A549 (cell line): ENCODE measurements around the gene SH3GL2.

Experiments used
- BHLHE40 ChIP-seq: IDR thresholded peaks from 2 replicates; pipeline ENCODE4 v1.6.1; 2012; ENCODE audit warnings: low read depth, low read length, inconsistent platforms
- CBX8 ChIP-seq: fragments of 200-600 bp; sonication (generic); IDR thresholded peaks from 2 replicates; pipeline ENCODE4 v1.6.1; 2016
- EP300 ChIP-seq, 2 experiments: fragments of >200 bp; sonication (Bioruptor Twin); formaldehyde crosslinking; IDR thresholded peaks; 2 replicates in 1 of 2; 3 replicates in 1 of 2; pipeline ENCODE4 v1.6.1; 2016 to 2017
- ESRRA ChIP-seq: fragments of 150-350 bp; IDR thresholded peaks from 2 replicates; pipeline ENCODE4 v1.6.1; 2014; ENCODE audit warnings: mild to moderate bottlenecking, low read length, borderline replicate concordance
- FOSL2 ChIP-seq, 2 experiments: fragments of 450-650 bp in 1 of 2; fragments of >200 bp in 1 of 2; sonication (Bioruptor Twin) in 1 of 2; formaldehyde crosslinking; IDR thresholded peaks; 2 replicates each; pipeline versions ENCODE4 v1.5.0 to v1.6.1; 2016 to 2020; ENCODE audit warnings: mild to moderate bottlenecking in 1 of 2, moderate library complexity in 1 of 2
- HOXA7 ChIP-seq: fragments of 250-450 bp; sonication (Bioruptor Pico); IDR thresholded peaks from 2 replicates; pipeline ENCODE4 v1.5.0; 2020; ENCODE audit warnings: mild to moderate bottlenecking, moderate library complexity
- JUNB ChIP-seq: fragments of >200 bp; sonication (Bioruptor Twin); formaldehyde crosslinking; IDR thresholded peaks from 2 replicates; pipeline ENCODE4 v1.6.1; 2016
- POLR2A ChIP-seq: IDR thresholded peaks from 2 replicates; pipeline ENCODE4 v1.6.1; 2012; ENCODE audit warnings: mild to moderate bottlenecking, low read length
- RAD21 ChIP-seq, 2 experiments: fragments of >200 bp in 1 of 2; sonication (Bioruptor Twin) in 1 of 2; formaldehyde crosslinking in 1 of 2; IDR thresholded peaks in 1 of 2; conservative IDR thresholded peaks in 1 of 2; 2 replicates in 1 of 2; 3 replicates in 1 of 2; pipeline ENCODE4 v1.6.1; 2012 to 2018; ENCODE audit warnings: inconsistent platforms in 1 of 2
- TF ChIP-seq, protein P1 (sequence below): fragments of >200 bp; sonication (Bioruptor Twin); formaldehyde crosslinking; IDR thresholded peaks from 3 replicates; pipeline ENCODE4 v1.5.1; 2016
- TF ChIP-seq, protein P2 (sequence below): IDR thresholded peaks from 2 replicates; pipeline ENCODE4 v1.6.1; 2012
- TF ChIP-seq, protein P3 (sequence below): IDR thresholded peaks from 2 replicates; pipeline ENCODE4 v1.6.1; 2012

DNA sequence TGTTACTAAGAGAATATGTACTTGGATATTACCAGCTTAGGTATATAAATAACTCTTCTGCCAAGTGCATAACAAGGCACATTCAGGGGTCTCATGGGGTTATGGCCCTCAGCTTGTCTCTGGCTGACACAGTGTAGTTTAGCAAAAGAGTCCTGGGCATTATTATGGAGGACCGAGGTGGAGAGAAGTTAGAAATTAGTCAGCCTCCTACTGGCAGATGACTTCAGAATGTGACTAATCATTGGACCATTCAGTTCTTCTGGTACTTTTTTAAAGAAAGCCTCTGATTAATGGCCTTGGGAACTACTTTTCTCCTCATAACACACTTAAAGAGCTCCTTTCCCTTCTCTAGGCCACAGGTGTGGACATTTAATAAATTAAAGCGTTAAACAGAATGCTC, 178.9 kb downstream of the SH3GL2 start:
- TF ChIP-seq, protein P1, sequence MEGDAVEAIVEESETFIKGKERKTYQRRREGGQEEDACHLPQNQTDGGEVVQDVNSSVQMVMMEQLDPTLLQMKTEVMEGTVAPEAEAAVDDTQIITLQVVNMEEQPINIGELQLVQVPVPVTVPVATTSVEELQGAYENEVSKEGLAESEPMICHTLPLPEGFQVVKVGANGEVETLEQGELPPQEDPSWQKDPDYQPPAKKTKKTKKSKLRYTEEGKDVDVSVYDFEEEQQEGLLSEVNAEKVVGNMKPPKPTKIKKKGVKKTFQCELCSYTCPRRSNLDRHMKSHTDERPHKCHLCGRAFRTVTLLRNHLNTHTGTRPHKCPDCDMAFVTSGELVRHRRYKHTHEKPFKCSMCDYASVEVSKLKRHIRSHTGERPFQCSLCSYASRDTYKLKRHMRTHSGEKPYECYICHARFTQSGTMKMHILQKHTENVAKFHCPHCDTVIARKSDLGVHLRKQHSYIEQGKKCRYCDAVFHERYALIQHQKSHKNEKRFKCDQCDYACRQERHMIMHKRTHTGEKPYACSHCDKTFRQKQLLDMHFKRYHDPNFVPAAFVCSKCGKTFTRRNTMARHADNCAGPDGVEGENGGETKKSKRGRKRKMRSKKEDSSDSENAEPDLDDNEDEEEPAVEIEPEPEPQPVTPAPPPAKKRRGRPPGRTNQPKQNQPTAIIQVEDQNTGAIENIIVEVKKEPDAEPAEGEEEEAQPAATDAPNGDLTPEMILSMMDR, result no peak
- TF ChIP-seq CBX8 (no peak), ESRRA (no peak), FOSL2 (IDR thresholded peaks at IDR 0.05) (no peak), FOSL2 (CRISPR knock-in tag; IDR thresholded peaks at IDR 0.05) (no peak), EP300 (IDR thresholded peaks at IDR 0.05) (no peak), HOXA7 (CRISPR knock-in tag) (no peak), JUNB (no peak), BHLHE40 (no peak), POLR2A (no peak), RAD21 (conservative IDR thresholded peaks at IDR 0.05 in 1 of 2, IDR thresholded peaks at IDR 0.05 in 1 of 2) (no peak)
- TF ChIP-seq, protein P2, sequence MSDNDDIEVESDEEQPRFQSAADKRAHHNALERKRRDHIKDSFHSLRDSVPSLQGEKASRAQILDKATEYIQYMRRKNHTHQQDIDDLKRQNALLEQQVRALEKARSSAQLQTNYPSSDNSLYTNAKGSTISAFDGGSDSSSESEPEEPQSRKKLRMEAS, result no peak
- TF ChIP-seq, protein P3, sequence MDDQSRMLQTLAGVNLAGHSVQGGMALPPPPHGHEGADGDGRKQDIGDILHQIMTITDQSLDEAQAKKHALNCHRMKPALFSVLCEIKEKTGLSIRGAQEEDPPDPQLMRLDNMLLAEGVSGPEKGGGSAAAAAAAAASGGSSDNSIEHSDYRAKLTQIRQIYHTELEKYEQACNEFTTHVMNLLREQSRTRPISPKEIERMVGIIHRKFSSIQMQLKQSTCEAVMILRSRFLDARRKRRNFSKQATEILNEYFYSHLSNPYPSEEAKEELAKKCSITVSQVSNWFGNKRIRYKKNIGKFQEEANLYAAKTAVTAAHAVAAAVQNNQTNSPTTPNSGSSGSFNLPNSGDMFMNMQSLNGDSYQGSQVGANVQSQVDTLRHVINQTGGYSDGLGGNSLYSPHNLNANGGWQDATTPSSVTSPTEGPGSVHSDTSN, result no peak
